Right ventricle myocardium inferior (tissue), 1 donor: ENCODE measurements around the gene IL17RB. TPM values are rescaled to one million over a fixed set of nuclear protein-coding genes. Genes with fewer than 3 reads are reported as not detected.
A peak's percentile ranks its signal among the peaks of the same experiment; 100 is the strongest.

Source experiments
- ATAC-seq: fragments of 200-7000 bp; cut with Tn5 transposase; one replicate; pipeline ENCODE4 v1.9.1; 2020; ENCODE audit warnings: mild to moderate bottlenecking, moderate library complexity
- DNase-seq: peaks from one replicate; pipeline ENCODE4 v3.0.0; 2021; ENCODE audit errors: missing footprints
- intact Hi-C: fragments of 100-400 bp; cut with DNase I; formaldehyde crosslinking; loops from one replicate; pipeline ENCODE4 v1.11.0; 2022
- total RNA-seq: library from RNA; stranded (reverse); fragmentation: NEBNext Ultra II Directional; extraction: Animal tissue kit (Norgen Biotek cat#: 25700); gene quantifications from one replicate; pipeline ENCODE4 v1.2.1, GENCODE V29; 2021
- donor health status: DM: no; HTN: yes; CAD: no; lungs with severe emphysema.

Gene IL17RB
- total RNA-seq, 1 donor from 2014 or later, result 3.2 TPM

GRCh38 chr3:53888232-53888631 lies 41.9 kb downstream of the IL17RB start:
- ATAC-seq (no peak), DNase-seq (no peak)
- intact Hi-C loops, result no loop called here

- intact Hi-C loops, result loop anchor here (1.0 kb wide), 1 partner anchor 9 kb away; the partner anchor contains the start of gene ACTR8
- DNase-seq, result no peak
- ATAC-seq, result no peak
Measured at GRCh38 chr3:53890726-53891475, 44.5 kb downstream of the IL17RB start.

DNA sequence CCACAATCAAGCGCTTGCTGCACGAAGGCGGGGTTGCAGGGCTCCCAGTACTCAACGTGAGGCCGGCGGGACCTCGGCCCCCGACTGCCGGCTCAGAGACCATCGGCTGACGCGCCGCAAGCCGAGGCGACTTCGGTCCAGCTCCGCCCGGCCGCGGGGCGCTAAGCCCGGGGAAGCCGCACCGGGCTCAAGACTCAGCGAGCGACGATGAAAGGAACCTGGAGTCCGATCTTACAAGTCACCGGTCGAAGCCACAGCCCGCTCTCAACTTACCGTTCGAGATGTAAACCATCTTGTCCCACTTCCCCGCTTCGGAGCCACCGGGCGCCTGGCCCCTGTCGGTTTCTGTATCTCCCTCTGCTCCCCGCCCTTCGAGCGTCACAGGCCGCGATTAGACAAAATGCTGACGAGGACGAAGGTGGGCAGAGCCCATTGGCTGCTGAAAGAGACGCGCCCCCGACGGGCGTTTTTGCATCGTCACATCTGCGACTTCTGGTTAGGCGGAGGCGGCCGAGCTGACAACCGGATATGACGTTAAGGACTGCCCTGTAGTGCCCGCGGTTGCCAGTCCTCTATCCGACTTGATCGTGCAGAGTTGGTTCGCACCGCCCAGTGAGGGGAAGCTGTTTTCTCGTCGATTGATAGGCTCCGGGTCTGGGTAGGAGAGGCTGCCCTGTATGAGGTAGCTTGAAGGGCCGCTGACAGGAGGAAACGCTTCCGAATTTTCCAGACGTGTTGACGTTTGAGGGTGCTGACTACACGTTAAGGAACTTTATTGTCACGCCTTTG lies 45.3 kb downstream of the IL17RB start, which contains the start of gene SELENOK:
Gene SELENOK (minus strand): TSS at position 363 of the 789 bp plus-strand sequence.
- DNase-seq (peak; percentile 100), ATAC-seq (peak; percentile 99)
- intact Hi-C loops, result loop anchor here (1.0 kb wide), 1 partner anchor 9 kb away; the partner anchor contains the start of gene ACTR8

DNA sequence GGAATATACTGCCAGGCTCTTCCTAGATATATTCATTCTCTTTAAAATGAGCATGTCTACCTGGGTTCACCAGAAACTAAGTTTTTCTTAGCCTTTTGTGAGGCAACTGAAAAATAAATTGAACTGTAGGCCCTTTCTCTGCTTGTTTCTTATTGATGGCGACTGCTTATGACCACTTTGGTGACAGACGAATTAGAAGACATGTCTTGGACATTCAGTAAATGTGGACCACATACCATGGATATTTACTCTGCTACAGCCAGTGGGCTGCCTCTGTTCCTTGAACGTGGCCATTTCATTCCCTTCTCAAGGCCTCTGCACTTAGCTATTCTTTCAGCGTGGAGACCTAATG lies 45.9 kb downstream of the IL17RB start:
- intact Hi-C loops, result no loop called here
- ATAC-seq (no peak), DNase-seq (no peak)

DNA sequence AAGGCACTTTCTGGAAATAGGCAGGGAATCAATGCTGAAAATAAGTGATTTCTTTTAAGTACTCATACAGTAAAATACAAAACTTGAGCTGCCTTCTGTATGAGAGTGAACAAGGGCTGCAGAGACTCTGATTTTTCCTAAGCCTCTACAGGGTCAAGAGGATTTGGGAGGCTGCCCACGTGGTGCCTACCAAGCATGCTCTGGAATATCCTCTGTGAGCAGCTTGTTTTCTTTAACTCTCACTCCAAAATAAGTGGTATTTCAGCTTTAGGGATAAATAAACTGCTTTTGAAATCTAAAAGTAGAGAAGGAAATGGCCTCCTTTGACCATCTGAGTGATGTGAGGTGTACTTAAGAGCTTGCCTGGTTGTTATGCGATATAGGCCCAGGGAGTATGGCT lies 53.4 kb downstream of the IL17RB start:
- no peak for DNase-seq
- intact Hi-C loops, result no loop called here
- no peak for ATAC-seq

GRCh38 chr3:53900666-53901331 lies 54.4 kb downstream of the IL17RB start:
- ATAC-seq, result no peak
- intact Hi-C loops, result no loop called here

GRCh38 chr3:53902067-53902466 lies 55.7 kb downstream of the IL17RB start:
- intact Hi-C loops, result no loop called here
- ATAC-seq (no peak), DNase-seq (no peak)

More at GRCh38 chr3:53900666-53901331, 54.4 kb downstream of the IL17RB start:
- DNase-seq, result no peak

GRCh38 chr3:53902711-53903110 lies 56.3 kb downstream of the IL17RB start:
- ATAC-seq (no peak), DNase-seq (no peak)
- intact Hi-C loops, result no loop called here

DNA sequence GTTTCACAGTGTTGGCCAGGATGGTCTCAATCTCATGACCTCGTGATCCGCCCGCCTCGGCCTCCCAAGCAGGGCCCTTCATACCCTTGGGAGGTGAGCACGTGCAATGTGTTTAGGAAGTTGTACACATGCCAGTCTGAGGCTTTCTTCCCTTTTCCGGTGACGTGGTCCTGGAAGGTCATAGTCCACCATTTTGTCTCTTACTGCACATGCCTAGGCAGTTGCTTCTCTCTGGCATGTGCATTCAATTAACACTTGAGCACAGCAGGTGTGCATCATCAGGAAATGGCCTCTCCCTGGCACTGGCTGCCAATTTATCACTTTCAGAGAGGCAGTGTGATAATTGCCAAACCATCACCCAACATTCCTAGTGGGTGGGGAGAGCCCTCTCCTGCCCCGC lies 67.0 kb downstream of the IL17RB start:
- intact Hi-C loops, result no loop called here
- no peak for DNase-seq
- no peak for ATAC-seq

Other genes starting within 250 kb of the IL17RB start
- 11.0 TPM for gene CHDH, start 149 bp upstream of the IL17RB start, total RNA-seq
- gene ACTR8, start 35.6 kb downstream of the IL17RB start, total RNA-seq, result 33.7 TPM
- gene SELENOK, start 45.3 kb downstream of the IL17RB start, total RNA-seq, result 112 TPM